CD4-positive, alpha-beta T cell treated with Interleukin-2 at 100 ng/mL for 4 hours (primary cell): ENCODE measurements around the gene CCDC17.
"Not testable (repeated sequence)": the region's sequence is repeated elsewhere in the genome, so short reads cannot be mapped to it uniquely, and the experiment has no call there.

Experiments used
- DNase-seq: peaks from one replicate; pipeline ENCODE4 v3.0.0-alpha.2; 2020; ENCODE audit warnings: low spot score

Gene CCDC17

GRCh38 chr1:45621895-45622523 lies 1.8 kb downstream of the CCDC17 start:
- no peak for DNase-seq

- no peak for DNase-seq
These were observed 2.4 kb downstream of the CCDC17 start for GRCh38 chr1:45621501-45621836.

- no peak for DNase-seq
These were observed 3.0 kb downstream of the CCDC17 start for GRCh38 chr1:45620588-45621500.

- DNase-seq = no peak
These were observed 4.5 kb downstream of the CCDC17 start for GRCh38 chr1:45619149-45619921.

- no peak for DNase-seq
These were observed 6.2 kb downstream of the CCDC17 start for GRCh38 chr1:45617618-45618017.

GRCh38 chr1:45615885-45616284 lies 8.0 kb downstream of the CCDC17 start:
- no peak for DNase-seq

GRCh38 chr1:45612941-45613579 lies 10.8 kb downstream of the CCDC17 start:
- no peak for DNase-seq

GRCh38 chr1:45610589-45611226 lies 13.1 kb downstream of the CCDC17 start:
- no peak for DNase-seq

GRCh38 chr1:45608175-45609156 lies 15.4 kb downstream of the CCDC17 start:
- no peak for DNase-seq

- DNase-seq = no peak
These were observed 16.3 kb downstream of the CCDC17 start for GRCh38 chr1:45607404-45608074.

GRCh38 chr1:45604239-45604638 lies 19.6 kb downstream of the CCDC17 start:
- DNase-seq = no peak

- DNase-seq = not testable (repeated sequence)
These were observed 27.1 kb downstream of the CCDC17 start for GRCh38 chr1:45596765-45597164.

- no peak for DNase-seq
These were observed 29.4 kb downstream of the CCDC17 start for GRCh38 chr1:45594412-45594811.

- DNase-seq = no peak
These were observed 34.0 kb downstream of the CCDC17 start for GRCh38 chr1:45589861-45590260.

GRCh38 chr1:45586769-45587168 lies 37.1 kb downstream of the CCDC17 start:
- DNase-seq = no peak

GRCh38 chr1:45585496-45586075 lies 38.3 kb downstream of the CCDC17 start:
- no peak for DNase-seq

GRCh38 chr1:45585110-45585426 lies 38.8 kb downstream of the CCDC17 start:
- no peak for DNase-seq

- peak; percentile 84 for DNase-seq
These were observed 39.3 kb downstream of the CCDC17 start for GRCh38 chr1:45584351-45585109.
